Activated T-cell treated with anti-CD3 and anti-CD28 coated beads for 4 hours (primary cell): ENCODE measurements around the gene RAB22A.

Experiments used
- DNase-seq: peaks from one replicate; pipeline ENCODE4 v3.0.0-alpha.2; 2020

Gene RAB22A

DNA sequence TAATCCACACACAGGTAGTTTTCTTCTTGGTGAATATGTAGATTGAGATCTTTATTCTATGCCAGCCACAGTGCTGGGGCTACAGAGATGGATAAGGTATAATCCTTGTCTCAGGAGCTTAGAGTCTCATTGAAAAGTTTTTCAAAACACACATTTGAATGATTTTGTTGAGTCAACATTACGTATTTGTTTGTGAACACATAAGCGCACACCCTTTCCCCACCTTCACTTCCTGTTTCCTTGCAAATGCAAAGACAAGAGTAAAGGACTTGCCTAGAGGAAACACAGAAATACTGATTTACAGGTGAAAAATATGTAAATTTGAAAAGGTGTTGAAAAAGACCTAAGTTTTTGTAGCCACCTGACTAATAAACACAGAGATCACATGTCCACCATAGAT is 107.3 kb downstream of the RAB22A start:
- no peak for DNase-seq
